MM.1S (cell line): ENCODE results near the gene YIF1A.

Experiments used
- EZH2 ChIP-seq: fragments of 300-600 bp; sonication (generic); optimal IDR thresholded peaks from 2 replicates; pipeline ENCODE3; 2017; ENCODE audit warnings: low read depth, mild to moderate bottlenecking, antibody characterized with exemption, low read length, mixed read lengths
- EZH2phosphoT487 ChIP-seq: fragments of 300-600 bp; sonication (generic); IDR thresholded peaks from 2 replicates; pipeline ENCODE4 v1.6.1; 2018; ENCODE audit warnings: antibody characterized with exemption, low read length
- TF ChIP-seq, protein P1 (sequence below): fragments of 300-600 bp; sonication (generic); IDR thresholded peaks from 2 replicates; pipeline ENCODE4 v1.5.1; 2016; ENCODE audit warnings: antibody characterized with exemption, low read length, mixed read lengths

DNA sequence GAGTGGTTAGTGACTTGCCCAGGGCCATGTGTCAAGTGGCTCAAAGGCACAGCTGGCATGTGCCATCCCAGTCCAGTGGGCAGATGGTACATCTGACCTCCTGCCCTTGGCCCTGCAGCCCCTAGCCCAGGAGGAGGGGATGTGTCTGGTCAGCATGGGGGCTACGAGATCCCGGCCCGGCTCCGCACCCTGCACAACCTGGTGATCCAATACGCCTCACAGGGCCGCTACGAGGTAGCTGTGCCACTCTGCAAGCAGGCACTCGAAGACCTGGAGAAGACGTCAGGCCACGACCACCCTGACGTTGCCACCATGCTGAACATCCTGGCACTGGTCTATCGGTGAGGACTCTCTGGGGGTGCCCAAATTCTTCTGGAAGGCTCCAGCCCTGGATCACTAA lies 26.2 kb downstream of the YIF1A start:
- TF ChIP-seq, protein P1, sequence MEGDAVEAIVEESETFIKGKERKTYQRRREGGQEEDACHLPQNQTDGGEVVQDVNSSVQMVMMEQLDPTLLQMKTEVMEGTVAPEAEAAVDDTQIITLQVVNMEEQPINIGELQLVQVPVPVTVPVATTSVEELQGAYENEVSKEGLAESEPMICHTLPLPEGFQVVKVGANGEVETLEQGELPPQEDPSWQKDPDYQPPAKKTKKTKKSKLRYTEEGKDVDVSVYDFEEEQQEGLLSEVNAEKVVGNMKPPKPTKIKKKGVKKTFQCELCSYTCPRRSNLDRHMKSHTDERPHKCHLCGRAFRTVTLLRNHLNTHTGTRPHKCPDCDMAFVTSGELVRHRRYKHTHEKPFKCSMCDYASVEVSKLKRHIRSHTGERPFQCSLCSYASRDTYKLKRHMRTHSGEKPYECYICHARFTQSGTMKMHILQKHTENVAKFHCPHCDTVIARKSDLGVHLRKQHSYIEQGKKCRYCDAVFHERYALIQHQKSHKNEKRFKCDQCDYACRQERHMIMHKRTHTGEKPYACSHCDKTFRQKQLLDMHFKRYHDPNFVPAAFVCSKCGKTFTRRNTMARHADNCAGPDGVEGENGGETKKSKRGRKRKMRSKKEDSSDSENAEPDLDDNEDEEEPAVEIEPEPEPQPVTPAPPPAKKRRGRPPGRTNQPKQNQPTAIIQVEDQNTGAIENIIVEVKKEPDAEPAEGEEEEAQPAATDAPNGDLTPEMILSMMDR, result no peak
- no peak for TF ChIP-seq EZH2
- no peak for TF ChIP-seq EZH2phosphoT487
